C4-2B (cell line): ENCODE data around the gene CNTRL.

Experiments
- H3K27ac ChIP-seq: fragments of 450-650 bp; 2 replicates; pipeline ENCODE4 v1.5.1; 2017
- ZFX ChIP-seq: fragments of 450-650 bp; IDR thresholded peaks from 2 replicates; pipeline ENCODE4 v1.6.1; 2017
- TF ChIP-seq, protein P1 (sequence below): fragments of 450-650 bp; conservative IDR thresholded peaks from 2 replicates; pipeline ENCODE4 v1.5.1; 2017; ENCODE audit warnings: mild to moderate bottlenecking

Gene CNTRL

DNA sequence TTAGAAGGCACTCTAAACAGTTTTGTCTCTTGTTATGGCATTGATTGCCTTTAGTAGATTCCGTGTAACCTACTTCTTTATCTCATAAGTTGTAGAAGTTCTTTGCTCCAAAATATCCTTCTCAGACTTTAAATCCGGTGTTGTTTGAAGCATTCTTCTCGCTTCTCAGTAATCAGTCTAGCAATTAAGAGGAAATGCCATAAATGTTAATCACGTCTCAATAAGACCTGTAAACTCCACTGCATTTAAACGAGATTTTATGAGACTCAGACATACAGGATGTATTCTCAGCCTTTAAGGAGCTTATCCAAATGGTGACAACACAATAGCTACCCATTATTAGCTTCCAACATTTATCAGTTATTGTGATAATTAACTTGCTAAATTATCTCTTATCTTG, 16.9 kb upstream of the CNTRL start:
- H3K27ac ChIP-seq, result no peak overlapping the region
- TF ChIP-seq, protein P1, sequence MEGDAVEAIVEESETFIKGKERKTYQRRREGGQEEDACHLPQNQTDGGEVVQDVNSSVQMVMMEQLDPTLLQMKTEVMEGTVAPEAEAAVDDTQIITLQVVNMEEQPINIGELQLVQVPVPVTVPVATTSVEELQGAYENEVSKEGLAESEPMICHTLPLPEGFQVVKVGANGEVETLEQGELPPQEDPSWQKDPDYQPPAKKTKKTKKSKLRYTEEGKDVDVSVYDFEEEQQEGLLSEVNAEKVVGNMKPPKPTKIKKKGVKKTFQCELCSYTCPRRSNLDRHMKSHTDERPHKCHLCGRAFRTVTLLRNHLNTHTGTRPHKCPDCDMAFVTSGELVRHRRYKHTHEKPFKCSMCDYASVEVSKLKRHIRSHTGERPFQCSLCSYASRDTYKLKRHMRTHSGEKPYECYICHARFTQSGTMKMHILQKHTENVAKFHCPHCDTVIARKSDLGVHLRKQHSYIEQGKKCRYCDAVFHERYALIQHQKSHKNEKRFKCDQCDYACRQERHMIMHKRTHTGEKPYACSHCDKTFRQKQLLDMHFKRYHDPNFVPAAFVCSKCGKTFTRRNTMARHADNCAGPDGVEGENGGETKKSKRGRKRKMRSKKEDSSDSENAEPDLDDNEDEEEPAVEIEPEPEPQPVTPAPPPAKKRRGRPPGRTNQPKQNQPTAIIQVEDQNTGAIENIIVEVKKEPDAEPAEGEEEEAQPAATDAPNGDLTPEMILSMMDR, result no peak
- TF ChIP-seq ZFX, result no peak

DNA sequence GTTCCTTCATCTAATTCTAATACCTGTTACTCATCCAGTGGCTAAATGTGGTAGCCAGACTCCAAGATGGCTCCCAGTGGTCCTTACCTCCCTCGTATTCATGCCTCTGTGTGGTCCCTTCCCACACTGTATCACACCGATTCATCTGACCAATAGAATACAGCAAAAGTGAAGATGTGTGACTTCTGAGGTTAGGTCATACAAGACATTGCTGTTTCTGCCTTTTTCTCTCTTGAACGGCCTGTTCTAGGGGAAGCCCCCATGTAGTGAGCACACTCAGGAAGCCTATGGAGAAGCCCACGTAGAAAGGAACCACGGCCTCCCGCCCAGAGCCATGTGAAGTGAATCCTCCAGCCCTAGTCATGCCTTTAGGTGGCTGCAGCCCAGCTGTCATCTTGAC, 15.2 kb upstream of the CNTRL start:
- H3K27ac ChIP-seq, result no peak overlapping the region
- TF ChIP-seq, protein P1, result no peak
- no peak for TF ChIP-seq ZFX

DNA sequence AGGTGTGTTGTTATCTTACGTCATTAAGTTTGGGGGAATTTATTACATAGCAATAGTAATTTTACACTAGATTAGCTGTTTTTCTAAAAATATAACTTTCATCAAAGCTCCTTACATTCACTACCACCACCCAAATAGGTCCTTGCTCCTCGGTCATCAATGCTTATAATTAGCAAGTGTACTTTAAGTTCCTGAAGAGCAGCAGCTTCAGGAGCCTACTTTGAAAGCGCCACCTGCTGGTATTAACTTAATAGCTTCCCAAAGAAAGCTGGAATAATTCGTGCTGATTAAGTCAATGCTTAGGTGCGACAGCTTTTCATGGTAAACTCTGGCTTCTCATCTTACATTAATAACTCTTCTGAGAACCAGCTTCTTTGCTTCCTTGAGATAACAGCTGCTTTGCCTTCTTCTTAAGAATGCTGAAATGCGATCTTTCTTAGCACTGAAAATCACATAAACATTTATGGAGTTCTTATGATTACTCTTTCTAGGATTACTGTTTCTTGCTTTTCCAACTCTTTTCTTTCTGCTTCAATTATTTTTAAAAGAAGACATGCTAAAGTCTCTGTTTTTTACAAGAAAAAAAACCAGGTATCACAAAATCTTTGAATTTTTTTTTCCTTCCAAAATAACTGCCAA, 14.6 kb upstream of the CNTRL start:
- TF ChIP-seq, protein P1, result peak; percentile 90
- no peak for TF ChIP-seq ZFX
- H3K27ac ChIP-seq, result no peak overlapping the region

- TF ChIP-seq, protein P1, result no peak
- no peak for TF ChIP-seq ZFX
Observed at GRCh38 chr9:121066850-121067249, 7.9 kb upstream of the CNTRL start.

DNA sequence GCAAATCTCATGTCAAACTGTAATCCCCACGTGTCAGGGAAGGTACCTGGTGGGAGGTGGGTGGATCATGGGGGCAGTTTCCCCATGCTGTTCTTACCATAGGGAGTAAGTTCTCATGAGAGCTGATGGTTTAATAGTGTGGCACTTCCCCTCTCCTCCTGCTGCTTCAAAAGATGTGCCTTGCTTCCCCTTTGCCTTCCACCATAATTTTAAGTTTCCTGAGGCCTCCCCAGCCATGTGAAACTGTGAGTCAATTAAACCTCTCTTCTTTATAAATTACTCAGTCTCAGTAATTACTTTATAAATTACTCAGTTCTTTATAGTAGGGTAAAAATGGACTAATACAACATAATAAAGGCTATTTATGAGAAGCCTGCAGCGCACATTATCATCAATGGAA, 7.1 kb upstream of the CNTRL start:
- no peak overlapping the region for H3K27ac ChIP-seq
- TF ChIP-seq ZFX, result no peak
- TF ChIP-seq, protein P1, result no peak

More at GRCh38 chr9:121066850-121067249, 7.9 kb upstream of the CNTRL start:
- no peak overlapping the region for H3K27ac ChIP-seq

DNA sequence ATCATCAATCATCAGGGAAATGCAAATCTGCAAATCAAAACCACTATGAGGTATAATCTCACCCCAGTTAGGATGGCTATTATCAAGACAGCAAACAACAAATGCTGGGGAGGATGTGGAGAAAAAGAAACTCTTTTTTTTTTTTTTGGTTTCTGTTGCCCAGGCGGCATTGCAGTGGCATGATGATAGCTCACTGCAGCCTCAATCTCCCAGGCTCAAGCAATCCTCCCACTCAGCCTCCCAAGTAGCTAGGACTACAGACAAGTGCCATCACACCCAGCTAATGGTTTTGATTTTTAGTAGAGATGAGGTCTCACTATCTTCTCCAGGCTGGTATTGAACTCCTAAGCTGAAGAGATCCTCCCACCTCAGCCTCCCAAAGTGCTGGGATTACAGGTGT, 5.4 kb upstream of the CNTRL start:
- TF ChIP-seq, protein P1, result no peak
- TF ChIP-seq ZFX, result no peak
- no peak overlapping the region for H3K27ac ChIP-seq

GRCh38 chr9:121071370-121071755, 3.4 kb upstream of the CNTRL start:
- TF ChIP-seq, protein P1, result no peak
- no peak for TF ChIP-seq ZFX
- H3K27ac ChIP-seq, result no peak overlapping the region
